HEK293 (cell line): ENCODE data around the gene ARL14.
A peak's percentile ranks its signal among the peaks of the same experiment; 100 is the strongest.

ENCODE experiments used
- CTCF ChIA-PET: fragments of 350-600 bp; formaldehyde crosslinking; extraction: SDS; loops from one replicate; lab custom pipeline; 2021; ENCODE audit warnings: antibody characterized with exemption; lab: Yijun Ruan, JAX
- POLR2A ChIA-PET: fragments of 300-600 bp; formaldehyde crosslinking; extraction: SDS; loops from one replicate; lab custom pipeline; 2020; ENCODE audit warnings: antibody characterized with exemption, inconsistent platforms; lab: Yijun Ruan, JAX
- H3K27ac ChIP-seq: fragments of 200-500 bp; sonication (Bioruptor generic); 2 replicates; pipeline ENCODE4 v1.5.1; 2014; ENCODE audit warnings: low read depth, low read length, control low read depth, inconsistent platforms; ENCODE audit errors: extremely low read depth
- H3K36me3 ChIP-seq, 2 experiments: fragments of 200-500 bp in 1 of 2; sonication (Bioruptor generic) in 1 of 2; 1 replicate in 1 of 2; 2 replicates in 1 of 2; pipeline ENCODE4 v1.5.1; 2014 to 2017; ENCODE audit warnings: inconsistent platforms in 2 of 2, low read length in 2 of 2; ENCODE audit not compliant: control insufficient read depth in 2 of 2, insufficient read depth in 1 of 2
- H3K4me1 ChIP-seq: fragments of 200-500 bp; sonication (Bioruptor generic); 2 replicates; pipeline ENCODE4 v1.5.1; 2014; ENCODE audit warnings: mild to moderate bottlenecking, low read length, inconsistent platforms; ENCODE audit not compliant: control insufficient read depth, insufficient read depth
- H3K4me3 ChIP-seq: 2 replicates; pipeline ENCODE4 v1.5.1; 2011; ENCODE audit warnings: low read depth, mild to moderate bottlenecking, control low read depth, low read length, moderate library complexity
- H3K9me3 ChIP-seq: fragments of 200-500 bp; sonication (Bioruptor generic); 2 replicates; pipeline ENCODE4 v1.5.1; 2014; ENCODE audit warnings: low read depth, low read length, inconsistent platforms; ENCODE audit not compliant: control insufficient read depth, insufficient read depth
- BCL11A ChIP-seq: fragments of 450-650 bp; formaldehyde crosslinking; IDR thresholded peaks from 2 replicates; pipeline ENCODE4 v1.5.1; 2016; ENCODE audit warnings: low read depth, missing biosample characterization, missing genetic modification characterization
- EGR2 ChIP-seq: fragments of 450-650 bp; formaldehyde crosslinking; IDR thresholded peaks from 2 replicates; pipeline ENCODE4 v1.5.1; 2016; ENCODE audit warnings: low read depth, missing biosample characterization, missing genetic modification characterization
- TRIM28 ChIP-seq: IDR thresholded peaks from 2 replicates; pipeline ENCODE4 v1.6.1; 2011; ENCODE audit warnings: low read length, control low read depth, borderline replicate concordance
- TSHZ1 ChIP-seq: fragments of 450-650 bp; formaldehyde crosslinking; IDR thresholded peaks from 2 replicates; pipeline ENCODE4 v1.5.1; 2016; ENCODE audit warnings: missing biosample characterization, missing genetic modification characterization, borderline replicate concordance
- ZBTB1 ChIP-seq: fragments of 450-650 bp; formaldehyde crosslinking; IDR thresholded peaks from 2 replicates; pipeline ENCODE4 v1.5.1; 2016; ENCODE audit warnings: missing biosample characterization, missing genetic modification characterization
- ZBTB17 ChIP-seq: fragments of 450-650 bp; formaldehyde crosslinking; IDR thresholded peaks from 2 replicates; pipeline ENCODE4 v1.5.1; 2016; ENCODE audit warnings: missing biosample characterization, missing genetic modification characterization
- ZBTB20 ChIP-seq: fragments of 450-650 bp; formaldehyde crosslinking; IDR thresholded peaks from 2 replicates; pipeline ENCODE4 v1.5.1; 2016; ENCODE audit warnings: missing biosample characterization, missing genetic modification characterization
- ZBTB26 ChIP-seq: fragments of 450-650 bp; formaldehyde crosslinking; optimal IDR thresholded peaks from 2 replicates; pipeline ENCODE3; 2016; ENCODE audit warnings: missing biosample characterization, mild to moderate bottlenecking, missing genetic modification characterization
- ZNF114 ChIP-seq: fragments of 450-650 bp; formaldehyde crosslinking; IDR thresholded peaks from 2 replicates; pipeline ENCODE4 v1.5.0; 2017; ENCODE audit warnings: missing biosample characterization, missing genetic modification characterization
- ZNF138 ChIP-seq: fragments of 450-650 bp; formaldehyde crosslinking; IDR thresholded peaks from 2 replicates; pipeline ENCODE4 v1.5.1; 2016; ENCODE audit warnings: missing biosample characterization, missing genetic modification characterization, borderline replicate concordance
- ZNF140 ChIP-seq: fragments of 450-650 bp; formaldehyde crosslinking; IDR thresholded peaks from 2 replicates; pipeline ENCODE4 v1.5.1; 2016; ENCODE audit warnings: missing biosample characterization, missing genetic modification characterization
- ZNF155 ChIP-seq: fragments of 450-650 bp; formaldehyde crosslinking; IDR thresholded peaks from 2 replicates; pipeline ENCODE4 v1.5.1; 2016; ENCODE audit warnings: missing biosample characterization, missing genetic modification characterization
- ZNF174 ChIP-seq: fragments of 450-650 bp; formaldehyde crosslinking; IDR thresholded peaks from 2 replicates; pipeline ENCODE4 v1.5.0; 2017; ENCODE audit warnings: missing biosample characterization, mild to moderate bottlenecking, missing genetic modification characterization
- ZNF280D ChIP-seq: fragments of 450-650 bp; formaldehyde crosslinking; IDR thresholded peaks from 2 replicates; pipeline ENCODE4 v1.5.1; 2016; ENCODE audit warnings: missing biosample characterization, missing genetic modification characterization
- ZNF350 ChIP-seq: fragments of 450-650 bp; formaldehyde crosslinking; IDR thresholded peaks from 2 replicates; pipeline ENCODE4 v1.5.0; 2017; ENCODE audit warnings: missing biosample characterization, mild to moderate bottlenecking, missing genetic modification characterization
- ZNF404 ChIP-seq: fragments of 450-650 bp; formaldehyde crosslinking; IDR thresholded peaks from 2 replicates; pipeline ENCODE4 v1.5.1; 2017; ENCODE audit warnings: missing biosample characterization, missing genetic modification characterization
- ZNF433 ChIP-seq: fragments of 450-650 bp; formaldehyde crosslinking; IDR thresholded peaks from 2 replicates; pipeline ENCODE4 v1.5.1; 2016; ENCODE audit warnings: missing biosample characterization, missing genetic modification characterization, low read depth
- ZNF501 ChIP-seq: fragments of 450-650 bp; formaldehyde crosslinking; IDR thresholded peaks from 2 replicates; pipeline ENCODE4 v1.5.1; 2016; ENCODE audit warnings: missing biosample characterization, missing genetic modification characterization
- ZNF639 ChIP-seq: fragments of 450-650 bp; formaldehyde crosslinking; IDR thresholded peaks from 2 replicates; pipeline ENCODE4 v1.5.1; 2016; ENCODE audit warnings: missing biosample characterization, missing genetic modification characterization
- ZNF660 ChIP-seq: fragments of 450-650 bp; IDR thresholded peaks from 2 replicates; pipeline ENCODE4 v1.5.1; 2018; ENCODE audit warnings: missing biosample characterization, mild to moderate bottlenecking, missing genetic modification characterization
- ZNF664 ChIP-seq: fragments of 450-650 bp; formaldehyde crosslinking; IDR thresholded peaks from 2 replicates; pipeline ENCODE4 v1.5.1; 2016; ENCODE audit warnings: missing biosample characterization, missing genetic modification characterization
- ZNF670 ChIP-seq: fragments of 450-650 bp; formaldehyde crosslinking; IDR thresholded peaks from 2 replicates; pipeline ENCODE4 v1.5.1; 2016; ENCODE audit warnings: missing biosample characterization, missing genetic modification characterization, low read depth
- ZNF843 ChIP-seq: fragments of 450-650 bp; formaldehyde crosslinking; IDR thresholded peaks from 2 replicates; pipeline ENCODE4 v1.5.1; 2016; ENCODE audit warnings: missing biosample characterization, missing genetic modification characterization
- ZSCAN4 ChIP-seq: fragments of 450-650 bp; formaldehyde crosslinking; IDR thresholded peaks from 2 replicates; pipeline ENCODE4 v1.5.1; 2017; ENCODE audit warnings: missing biosample characterization, missing genetic modification characterization
- ZXDB ChIP-seq: fragments of 450-650 bp; formaldehyde crosslinking; IDR thresholded peaks from 2 replicates; pipeline ENCODE4 v1.5.1; 2016; ENCODE audit warnings: missing biosample characterization, missing genetic modification characterization

The ARL14 gene

GRCh38 chr3:160698599-160699195 is 21.7 kb downstream of the ARL14 start:
- TF ChIP-seq ZXDB (0 out of 2 replicates have a peak, but pooled peaks have one; percentile 11), ZBTB1 (no peak), ZNF660 (tag by site-specific recombination) (no peak), ZNF501 (tag by site-specific recombination) (no peak), ZNF140 (tag by site-specific recombination) (no peak), ZNF114 (tag by site-specific recombination) (no peak), BCL11A (tag by site-specific recombination) (no peak), ZNF404 (no peak), ZNF280D (tag by site-specific recombination) (no peak), ZNF664 (peak; percentile 56; the same call in 1 of the 2 replicates), ZNF670 (tag by site-specific recombination) (no peak), ZBTB20 (peak; percentile 17)
- Histone ChIP-seq H3K4me3 (no peak overlapping the region), H3K4me1 (peaks cover 7% of the 10 kb centered on the region; the same call in 1 of the 2 replicates), H3K36me3 (no peaks in the 10 kb centered on the region), H3K27ac (peak overlapping the region; percentile 20; the same call in 1 of the 2 replicates), H3K9me3 (no peaks in the 10 kb centered on the region)
- ChIA-PET CTCF (interaction anchor here (0.5 to 1.3 kb wide), 7 partner anchors 10 to 240 kb away, joined by 3 to 6 read pairs (median 3); no protein-coding TSS in a partner anchor), POLR2A (interaction anchor here (0.7 to 0.9 kb wide), 2 partner anchors 55 to 130 kb away, joined by 3 read pairs; no protein-coding TSS in a partner anchor)

- Histone ChIP-seq H3K4me1 (peaks cover 7% of the 10 kb centered on the region; the same call in 1 of the 2 replicates), H3K27ac (no peak overlapping the region), H3K4me3 (no peak overlapping the region), H3K9me3 (no peaks in the 10 kb centered on the region), H3K36me3 (no peaks in the 10 kb centered on the region)
- CTCF ChIA-PET: interaction anchor here (1.1 kb wide), 1 partner anchor 242 kb away, joined by 3 read pairs; no protein-coding TSS in a partner anchor
- no peak for TF ChIP-seq ZBTB26 (tag by site-specific recombination)
- no peak for TF ChIP-seq ZNF639 (tag by site-specific recombination)
- TF ChIP-seq ZNF350 (tag by site-specific recombination): no peak
- no peak for TF ChIP-seq ZNF174 (tag by site-specific recombination)
- TF ChIP-seq TRIM28: no peak
- TF ChIP-seq ZNF155: no peak
- TF ChIP-seq ZNF433: no peak
- TF ChIP-seq ZSCAN4 (tag by site-specific recombination): no peak
- TF ChIP-seq ZBTB20: no peak
- no peak for TF ChIP-seq ZBTB17 (tag by site-specific recombination)
- no peak for TF ChIP-seq TSHZ1 (tag by site-specific recombination)
- no peak for TF ChIP-seq ZNF138 (tag by site-specific recombination)
- TF ChIP-seq EGR2: no peak
- TF ChIP-seq ZNF843 (tag by site-specific recombination): no peak
- POLR2A ChIA-PET: no interaction called here
These were observed 24.5 kb downstream of the ARL14 start for GRCh38 chr3:160701490-160701889.
